ENCODE measurements around the gene SNAI1. TPM values are rescaled to one million over a fixed set of nuclear protein-coding genes. Genes with fewer than 3 reads are reported as not detected.

Gene SNAI1
- polyA plus RNA-seq, 1 experiment = 2.3 TPM

- H3K27me3 ChIP-seq (ENCODE audit: control insufficient read depth, insufficient read depth, low read length) = no peaks in the 10 kb centered on the region
- no peak for DNase-seq (ENCODE audit: low read depth, low spot score)
- TF ChIP-seq, protein P1, sequence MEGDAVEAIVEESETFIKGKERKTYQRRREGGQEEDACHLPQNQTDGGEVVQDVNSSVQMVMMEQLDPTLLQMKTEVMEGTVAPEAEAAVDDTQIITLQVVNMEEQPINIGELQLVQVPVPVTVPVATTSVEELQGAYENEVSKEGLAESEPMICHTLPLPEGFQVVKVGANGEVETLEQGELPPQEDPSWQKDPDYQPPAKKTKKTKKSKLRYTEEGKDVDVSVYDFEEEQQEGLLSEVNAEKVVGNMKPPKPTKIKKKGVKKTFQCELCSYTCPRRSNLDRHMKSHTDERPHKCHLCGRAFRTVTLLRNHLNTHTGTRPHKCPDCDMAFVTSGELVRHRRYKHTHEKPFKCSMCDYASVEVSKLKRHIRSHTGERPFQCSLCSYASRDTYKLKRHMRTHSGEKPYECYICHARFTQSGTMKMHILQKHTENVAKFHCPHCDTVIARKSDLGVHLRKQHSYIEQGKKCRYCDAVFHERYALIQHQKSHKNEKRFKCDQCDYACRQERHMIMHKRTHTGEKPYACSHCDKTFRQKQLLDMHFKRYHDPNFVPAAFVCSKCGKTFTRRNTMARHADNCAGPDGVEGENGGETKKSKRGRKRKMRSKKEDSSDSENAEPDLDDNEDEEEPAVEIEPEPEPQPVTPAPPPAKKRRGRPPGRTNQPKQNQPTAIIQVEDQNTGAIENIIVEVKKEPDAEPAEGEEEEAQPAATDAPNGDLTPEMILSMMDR (IDR thresholded peaks at IDR 0.05; ENCODE audit: low read depth, low read length) = no peak
- no peak overlapping the region for H3K4me3 ChIP-seq (ENCODE audit: low read depth, low read length)
- H3K27ac ChIP-seq (ENCODE audit: low read depth, low read length) = no peak overlapping the region
- CTCF ChIA-PET = no interaction called here
- no peaks in the 10 kb centered on the region; the same call in 1 of the 2 replicates for H3K9me3 ChIP-seq (ENCODE audit: control insufficient read depth, insufficient read depth, low read length)
- POLR2A ChIA-PET = interaction anchor here (0.7 kb wide), 1 partner anchor 1371 kb away, joined by 5 read pairs; no protein-coding TSS in a partner anchor
These were observed 21.4 kb upstream of the SNAI1 start for GRCh38 chr20:49961413-49961812.

DNA sequence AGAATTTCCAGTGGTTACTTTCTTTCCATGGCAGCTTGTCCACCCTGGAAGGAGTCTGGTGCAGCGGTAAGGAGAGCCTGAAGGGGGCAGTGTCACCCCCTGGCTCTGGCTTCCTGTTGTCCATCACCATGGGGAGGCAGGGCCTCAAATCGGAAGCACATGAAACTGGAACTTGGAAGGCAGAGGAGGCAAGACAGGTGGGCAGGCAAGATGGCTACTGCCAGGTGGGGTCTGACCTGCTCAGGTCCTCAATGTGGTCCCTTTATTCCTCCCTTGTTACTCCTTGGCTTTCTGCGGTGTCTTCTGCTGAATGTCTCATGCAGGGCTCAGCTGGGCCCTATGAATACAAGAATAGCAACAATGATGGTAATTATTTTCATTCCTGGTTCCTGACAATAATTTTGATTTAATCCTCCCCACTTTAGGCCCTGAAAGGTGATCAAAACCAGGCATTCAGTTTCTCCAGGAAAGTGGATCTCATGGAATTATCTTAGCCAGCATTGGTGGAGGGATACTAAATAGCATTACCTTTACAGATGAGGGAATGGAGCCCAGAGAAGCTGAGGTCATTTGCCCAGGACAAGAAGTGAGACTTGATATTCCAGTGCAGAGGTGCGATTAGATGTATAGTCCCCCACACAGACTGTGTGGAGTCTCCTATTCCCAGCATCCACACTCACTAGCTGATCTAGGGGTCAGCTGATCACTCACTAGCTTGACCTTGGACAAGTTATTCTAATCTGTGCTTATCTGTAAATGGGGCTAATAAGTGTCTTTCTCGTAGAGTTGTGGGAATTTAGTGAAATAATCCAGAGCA lies 17.6 kb upstream of the SNAI1 start:
- Histone ChIP-seq H3K9me3 (ENCODE audit: control insufficient read depth, insufficient read depth, low read length) (no peaks in the 10 kb centered on the region), H3K4me3 (ENCODE audit: low read depth, low read length) (no peak overlapping the region), H3K27me3 (ENCODE audit: control insufficient read depth, insufficient read depth, low read length) (no peaks in the 10 kb centered on the region), H3K27ac (ENCODE audit: low read depth, low read length) (no peak overlapping the region)
- ChIA-PET CTCF (interaction anchor here (0.5 to 3.9 kb wide), 10 partner anchors 11 to 189 kb away, joined by 3 to 34 read pairs (median 4); no protein-coding TSS in a partner anchor), POLR2A (no interaction called here)
- TF ChIP-seq, protein P1 (IDR thresholded peaks at IDR 0.05; ENCODE audit: low read depth, low read length) = peak; percentile 58
- DNase-seq (ENCODE audit: low read depth, low spot score) = no peak

DNA sequence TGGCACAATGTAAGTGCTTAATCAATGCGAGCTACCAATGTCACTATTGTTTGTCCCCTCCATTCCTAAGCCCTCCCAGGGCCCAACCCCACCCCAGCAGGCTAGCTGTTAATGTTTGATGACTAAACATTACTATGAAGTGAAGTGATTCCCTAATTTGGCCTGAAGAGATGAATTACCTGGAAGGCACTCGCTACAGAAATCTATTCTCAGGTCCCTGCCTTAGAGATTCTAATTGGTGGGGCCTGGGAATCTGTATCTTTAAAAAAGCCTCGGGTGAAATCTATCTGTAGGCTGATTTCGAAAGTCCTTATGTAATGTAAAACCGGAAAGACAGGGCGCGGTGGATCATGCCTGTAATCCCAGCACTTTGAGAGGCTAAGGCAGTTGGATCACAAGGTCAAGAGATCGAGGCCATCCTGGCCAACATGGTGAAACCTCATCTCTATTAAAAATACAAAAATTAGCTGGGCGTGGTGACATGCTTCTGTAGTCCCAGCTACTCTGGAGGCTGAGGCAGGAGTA lies 16.9 kb upstream of the SNAI1 start:
- ChIA-PET POLR2A (no interaction called here), CTCF (interaction anchor here (1.1 to 3.9 kb wide), 5 partner anchors 13 to 188 kb away, joined by 3 to 34 read pairs (median 5); no protein-coding TSS in a partner anchor)
- Histone ChIP-seq H3K9me3 (ENCODE audit: control insufficient read depth, insufficient read depth, low read length) (no peaks in the 10 kb centered on the region), H3K27ac (ENCODE audit: low read depth, low read length) (no peak overlapping the region), H3K4me3 (ENCODE audit: low read depth, low read length) (no peak overlapping the region), H3K27me3 (ENCODE audit: control insufficient read depth, insufficient read depth, low read length) (no peaks in the 10 kb centered on the region)
- DNase-seq (ENCODE audit: low read depth, low spot score) = no peak
- TF ChIP-seq, protein P1 (IDR thresholded peaks at IDR 0.05; ENCODE audit: low read depth, low read length) = no peak

DNA sequence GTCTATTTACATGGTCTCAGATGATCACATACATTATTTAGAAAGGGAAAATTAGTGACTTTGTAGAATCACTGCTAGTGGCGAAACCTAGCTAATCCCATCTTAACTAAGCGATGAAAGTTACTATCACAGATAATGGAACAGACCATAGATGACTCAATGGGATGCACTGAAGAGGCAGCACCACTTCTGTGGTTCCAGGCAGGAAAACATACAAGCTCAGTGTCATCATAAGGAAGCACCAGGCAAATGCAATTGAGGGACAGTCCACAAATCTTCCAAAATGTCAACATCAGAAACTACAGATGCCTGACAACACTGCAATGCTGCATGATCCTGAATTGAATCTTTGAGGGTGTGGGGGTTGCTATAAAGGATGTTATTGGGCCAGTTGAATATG lies 15.9 kb upstream of the SNAI1 start:
- ChIA-PET CTCF (interaction anchor here (3.2 to 3.9 kb wide), 2 partner anchors 12 to 104 kb away, joined by 23 to 34 read pairs; no protein-coding TSS in a partner anchor), POLR2A (no interaction called here)
- Histone ChIP-seq H3K4me3 (ENCODE audit: low read depth, low read length) (no peak overlapping the region), H3K9me3 (ENCODE audit: control insufficient read depth, insufficient read depth, low read length) (no peaks in the 10 kb centered on the region), H3K27ac (ENCODE audit: low read depth, low read length) (no peak overlapping the region), H3K27me3 (ENCODE audit: control insufficient read depth, insufficient read depth, low read length) (no peaks in the 10 kb centered on the region)
- TF ChIP-seq, protein P1 (IDR thresholded peaks at IDR 0.05; ENCODE audit: low read depth, low read length) = no peak
- no peak for DNase-seq (ENCODE audit: low read depth, low spot score)

- no peaks in the 10 kb centered on the region for H3K9me3 ChIP-seq (ENCODE audit: control insufficient read depth, insufficient read depth, low read length)
- H3K27me3 ChIP-seq (ENCODE audit: control insufficient read depth, insufficient read depth, low read length) = no peaks in the 10 kb centered on the region
- H3K4me3 ChIP-seq (ENCODE audit: low read depth, low read length) = no peak overlapping the region
- ChIA-PET CTCF (interaction anchor here (2.5 kb wide), 1 partner anchor 10 kb away, joined by 26 read pairs; no protein-coding TSS in a partner anchor), POLR2A (no interaction called here)
- DNase-seq (ENCODE audit: low read depth, low spot score) = no peak
- TF ChIP-seq, protein P1 (IDR thresholded peaks at IDR 0.05; ENCODE audit: low read depth, low read length) = no peak
- H3K27ac ChIP-seq (ENCODE audit: low read depth, low read length) = no peak overlapping the region
These were observed 13.5 kb upstream of the SNAI1 start for GRCh38 chr20:49969234-49969633.

Measured in AG04450 (cell line).